ENCODE results near the gene ARAP3.

Gene ARAP3

DNA sequence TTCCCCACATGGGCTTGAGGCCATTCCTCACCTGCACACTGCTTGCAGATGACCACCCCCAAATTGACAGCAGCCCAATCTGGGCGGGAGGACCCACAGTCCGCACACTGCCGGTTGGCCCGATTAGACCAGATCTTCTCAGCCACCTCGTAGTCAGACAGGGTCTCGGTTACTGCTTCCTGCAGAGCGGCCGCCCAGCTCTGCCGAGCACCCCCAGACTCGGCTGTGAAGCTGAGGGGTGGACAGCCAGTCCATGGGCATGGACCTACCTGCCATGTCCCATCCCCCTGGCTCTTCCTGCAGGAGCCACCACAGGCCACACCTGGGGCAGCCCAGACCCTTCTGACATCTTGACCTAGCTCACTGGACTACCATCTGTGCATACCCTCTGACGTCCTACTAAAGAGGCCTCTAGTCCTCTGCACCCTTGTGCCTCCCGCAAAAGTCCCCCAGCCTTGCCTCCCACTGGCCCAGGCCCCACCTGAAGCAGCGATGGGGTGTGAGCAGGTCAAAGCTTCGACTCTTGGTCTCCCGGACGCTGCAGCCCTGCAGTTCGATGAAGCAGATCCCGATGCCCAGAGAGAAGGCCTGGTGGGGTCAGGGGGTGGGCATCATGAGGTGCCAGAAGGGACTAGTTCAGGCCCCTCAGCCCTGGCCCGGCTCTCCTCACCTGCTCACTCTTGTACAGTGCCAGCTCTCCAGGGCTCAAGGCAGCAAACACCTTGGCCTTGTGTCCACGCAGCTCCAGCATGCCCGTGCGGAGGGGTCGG, 9.8 kb downstream of the ARAP3 start:
- H3K27me3 ChIP-seq (ENCODE audit: control insufficient read depth in 1 of 2, insufficient read depth in 2 of 2, low read length in 2 of 2), result no peaks in the 10 kb centered on the region
- no peaks in the 10 kb centered on the region for H3K4me1 ChIP-seq (ENCODE audit: control insufficient read depth, insufficient read depth, low read length)
- H3K27ac ChIP-seq (ENCODE audit: low read length), result no peak overlapping the region
- no peak overlapping the region for H3K9ac ChIP-seq (ENCODE audit: low read length in 2 of 2)
- no peak overlapping the region for H3K4me3 ChIP-seq (ENCODE audit: low read length in 2 of 2)
- H3K36me3 ChIP-seq (ENCODE audit: control insufficient read depth in 2 of 2, insufficient read depth in 2 of 2, low read length in 2 of 2), result no peaks in the 10 kb centered on the region
- no peaks in the 10 kb centered on the region for H3K9me3 ChIP-seq (ENCODE audit: control insufficient read depth in 2 of 2, low read length in 2 of 2)

DNA sequence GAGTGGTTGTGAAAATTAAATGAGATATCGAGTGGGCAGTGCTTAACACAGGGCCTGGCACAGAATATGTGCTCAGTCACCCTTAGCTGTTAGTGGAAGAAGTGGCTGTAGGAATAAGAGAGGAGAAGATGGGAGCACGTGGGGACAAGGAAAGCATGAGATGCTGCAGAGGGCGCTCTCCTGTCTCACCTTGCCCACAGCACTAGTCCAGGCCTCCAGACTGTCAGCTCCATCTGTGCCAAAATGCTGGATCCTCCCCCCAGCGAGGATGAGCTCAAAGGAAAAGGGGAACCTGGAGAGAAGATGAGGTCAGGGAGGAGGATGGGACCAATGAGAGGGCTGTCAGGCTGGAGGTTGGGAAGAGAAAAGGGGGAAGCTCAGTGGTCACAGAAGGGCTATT, 12.5 kb downstream of the ARAP3 start:
- no peak overlapping the region for H3K9ac ChIP-seq (ENCODE audit: low read length in 2 of 2)

DNA sequence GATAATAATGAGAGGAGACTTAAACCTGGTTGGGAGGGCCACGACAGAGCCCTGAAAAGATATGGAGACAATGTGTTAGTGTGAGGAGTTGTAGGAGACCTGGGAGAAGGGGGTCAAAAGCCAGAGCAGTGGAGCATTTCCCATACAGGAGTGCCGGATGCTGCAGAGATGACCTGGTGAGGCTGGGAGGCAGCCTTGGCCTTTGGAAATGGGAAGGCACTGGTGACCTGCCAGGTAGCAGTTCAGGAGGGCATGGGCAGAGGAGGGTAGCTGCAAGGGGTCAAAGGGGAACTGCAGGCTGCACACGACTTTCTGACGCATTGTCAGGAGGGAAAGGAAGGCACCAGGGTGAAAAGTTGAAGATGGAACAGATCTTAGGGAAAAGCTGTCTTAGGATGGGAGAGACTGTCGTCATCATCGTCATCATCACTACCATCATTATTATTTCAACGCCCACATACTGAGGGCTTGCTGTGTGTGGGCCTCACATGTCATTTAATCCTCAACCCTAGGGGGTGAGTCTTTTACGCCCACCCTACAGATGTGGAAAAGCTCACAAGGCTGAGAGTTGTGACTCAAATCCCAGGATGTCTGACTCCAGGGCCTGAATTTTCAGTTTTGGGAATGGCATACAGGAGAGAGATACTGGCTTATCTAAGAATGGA, 13.3 kb downstream of the ARAP3 start:
- Histone ChIP-seq H3K27me3 (ENCODE audit: control insufficient read depth in 1 of 2, insufficient read depth in 2 of 2, low read length in 2 of 2) (no peaks in the 10 kb centered on the region), H3K4me1 (ENCODE audit: control insufficient read depth, insufficient read depth, low read length) (no peaks in the 10 kb centered on the region), H3K4me3 (ENCODE audit: low read length in 2 of 2) (no peak overlapping the region), H3K9me3 (ENCODE audit: control insufficient read depth in 2 of 2, low read length in 2 of 2) (no peaks in the 10 kb centered on the region), H3K9ac (ENCODE audit: low read length in 2 of 2) (no peak overlapping the region), H3K36me3 (ENCODE audit: control insufficient read depth in 2 of 2, insufficient read depth in 2 of 2, low read length in 2 of 2) (no peaks in the 10 kb centered on the region), H3K27ac (ENCODE audit: low read length) (no peak overlapping the region)

More for the DNA sequence above, 12.5 kb downstream of the ARAP3 start:
- no peaks in the 10 kb centered on the region for H3K27me3 ChIP-seq (ENCODE audit: control insufficient read depth in 1 of 2, insufficient read depth in 2 of 2, low read length in 2 of 2)
- H3K9me3 ChIP-seq (ENCODE audit: control insufficient read depth in 2 of 2, low read length in 2 of 2), result no peaks in the 10 kb centered on the region
- H3K27ac ChIP-seq (ENCODE audit: low read length), result no peak overlapping the region
- no peak overlapping the region for H3K4me3 ChIP-seq (ENCODE audit: low read length in 2 of 2)
- no peaks in the 10 kb centered on the region for H3K36me3 ChIP-seq (ENCODE audit: control insufficient read depth in 2 of 2, insufficient read depth in 2 of 2, low read length in 2 of 2)
- H3K4me1 ChIP-seq (ENCODE audit: control insufficient read depth, insufficient read depth, low read length), result no peaks in the 10 kb centered on the region

DNA sequence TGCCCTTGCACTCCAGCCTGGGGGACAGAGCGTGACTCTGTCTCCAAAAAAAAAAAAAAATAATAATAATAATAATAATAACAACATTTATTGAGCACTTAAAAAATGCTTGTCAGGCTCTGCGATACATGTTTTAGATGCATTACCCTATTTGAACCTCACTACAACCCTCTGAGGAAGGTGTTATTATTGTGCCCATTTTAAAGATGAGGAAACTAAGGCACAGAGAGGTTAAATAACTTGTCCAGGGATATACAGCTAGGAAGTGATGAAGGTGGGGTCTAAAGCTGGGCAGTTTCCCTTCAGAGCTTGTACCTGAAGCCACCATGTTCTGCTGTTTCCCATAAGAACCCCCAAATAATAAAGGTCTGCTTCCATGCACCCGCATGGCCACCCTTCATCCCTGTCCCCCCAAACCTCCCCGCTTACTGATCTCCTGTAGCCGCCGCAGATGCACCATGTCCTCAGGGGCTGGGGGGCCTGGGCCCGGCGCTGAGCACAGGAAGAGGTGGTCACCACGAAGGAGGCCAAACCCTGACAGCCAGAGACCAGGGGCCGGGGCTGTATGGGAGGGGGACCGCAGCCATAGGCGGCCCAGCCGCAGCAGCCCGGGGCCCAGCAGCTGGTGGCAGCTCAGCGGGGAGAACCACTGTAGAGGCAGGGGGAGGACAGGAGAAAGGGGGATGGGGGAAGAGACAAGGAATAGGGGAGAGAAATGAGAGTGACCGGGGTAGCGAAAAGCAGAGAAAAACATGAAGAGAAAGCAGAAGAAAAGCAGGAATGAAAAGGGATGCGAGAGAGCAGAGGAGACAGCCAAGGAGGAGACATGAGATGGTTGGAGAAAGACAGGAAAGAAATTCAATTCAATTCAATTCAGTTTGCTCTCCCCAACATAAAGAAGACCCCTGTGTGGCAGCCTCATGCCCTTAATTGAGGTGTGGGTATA, 15.8 kb downstream of the ARAP3 start:
- Histone ChIP-seq H3K27ac (ENCODE audit: low read length) (no peak overlapping the region), H3K9ac (ENCODE audit: low read length in 2 of 2) (no peak overlapping the region), H3K36me3 (ENCODE audit: control insufficient read depth in 2 of 2, insufficient read depth in 2 of 2, low read length in 2 of 2) (no peaks in the 10 kb centered on the region), H3K4me3 (ENCODE audit: low read length in 2 of 2) (no peak overlapping the region), H3K4me1 (ENCODE audit: control insufficient read depth, insufficient read depth, low read length) (no peaks in the 10 kb centered on the region), H3K27me3 (ENCODE audit: control insufficient read depth in 1 of 2, insufficient read depth in 2 of 2, low read length in 2 of 2) (no peaks in the 10 kb centered on the region), H3K9me3 (ENCODE audit: control insufficient read depth in 2 of 2, low read length in 2 of 2) (no peaks in the 10 kb centered on the region)

DNA sequence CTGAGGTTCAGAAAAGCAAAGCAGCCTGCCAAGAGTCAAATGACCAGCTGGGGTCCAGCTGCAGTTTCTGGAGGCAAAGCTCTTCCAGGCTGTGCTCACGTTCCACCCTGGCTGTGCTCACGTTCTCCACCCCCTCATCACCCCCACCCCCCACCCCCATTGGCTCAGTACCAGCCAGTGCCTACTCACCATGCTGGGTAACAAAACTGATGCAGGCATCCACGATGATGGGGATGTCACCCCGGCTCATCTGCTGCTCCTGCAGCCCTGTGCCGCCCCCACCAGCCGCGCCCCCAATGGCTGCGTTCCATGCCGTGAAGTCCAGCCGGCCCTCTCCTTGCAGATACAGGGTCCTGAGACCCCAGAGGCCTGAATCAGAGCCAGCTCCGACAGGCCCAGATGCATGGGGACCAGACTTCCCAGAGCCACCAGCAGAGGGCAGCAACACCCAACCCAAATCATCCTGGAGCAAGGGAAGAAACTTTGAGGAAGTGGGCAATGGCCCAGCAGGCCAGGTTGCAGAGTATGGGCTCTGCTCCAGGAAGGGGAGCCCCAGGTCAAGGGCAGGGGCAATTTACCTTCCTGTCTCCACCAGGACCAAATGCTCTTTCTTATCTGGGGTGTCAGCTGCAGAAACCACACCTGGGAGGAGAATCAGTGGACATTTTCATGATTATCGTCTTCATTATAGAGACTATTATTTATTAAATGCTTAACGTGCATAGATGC, 17.1 kb downstream of the ARAP3 start:
- Histone ChIP-seq H3K36me3 (ENCODE audit: control insufficient read depth in 2 of 2, insufficient read depth in 2 of 2, low read length in 2 of 2) (no peaks in the 10 kb centered on the region), H3K9ac (ENCODE audit: low read length in 2 of 2) (no peak overlapping the region), H3K4me3 (ENCODE audit: low read length in 2 of 2) (no peak overlapping the region), H3K27me3 (ENCODE audit: control insufficient read depth in 1 of 2, insufficient read depth in 2 of 2, low read length in 2 of 2) (no peaks in the 10 kb centered on the region), H3K9me3 (ENCODE audit: control insufficient read depth in 2 of 2, low read length in 2 of 2) (no peaks in the 10 kb centered on the region), H3K27ac (ENCODE audit: low read length) (no peak overlapping the region), H3K4me1 (ENCODE audit: control insufficient read depth, insufficient read depth, low read length) (no peaks in the 10 kb centered on the region)

DNA sequence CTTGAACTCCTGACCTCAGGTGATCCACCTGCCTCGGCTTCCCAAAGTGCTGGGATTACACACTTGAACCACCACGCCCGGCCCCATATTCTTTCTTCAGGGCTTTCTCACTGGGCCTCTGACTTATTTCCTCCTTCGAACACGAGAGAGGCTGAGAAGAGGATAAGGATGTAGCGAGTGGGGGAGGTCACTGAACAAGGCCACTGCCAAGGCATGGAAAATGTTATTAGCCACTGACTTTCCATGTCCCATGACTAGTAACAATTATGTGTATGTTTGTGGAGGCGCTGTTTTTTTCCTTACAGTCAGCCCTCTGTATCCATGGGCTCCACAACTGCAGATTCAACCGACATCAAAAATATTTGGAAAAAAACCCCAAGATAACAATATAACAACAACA, 18.5 kb downstream of the ARAP3 start:
- Histone ChIP-seq H3K9me3 (ENCODE audit: control insufficient read depth in 2 of 2, low read length in 2 of 2) (no peaks in the 10 kb centered on the region), H3K27ac (ENCODE audit: low read length) (no peak overlapping the region), H3K4me3 (ENCODE audit: low read length in 2 of 2) (no peak overlapping the region), H3K4me1 (ENCODE audit: control insufficient read depth, insufficient read depth, low read length) (no peaks in the 10 kb centered on the region), H3K27me3 (ENCODE audit: control insufficient read depth in 1 of 2, insufficient read depth in 2 of 2, low read length in 2 of 2) (no peaks in the 10 kb centered on the region), H3K36me3 (ENCODE audit: control insufficient read depth in 2 of 2, insufficient read depth in 2 of 2, low read length in 2 of 2) (no peaks in the 10 kb centered on the region), H3K9ac (ENCODE audit: low read length in 2 of 2) (no peak overlapping the region)

DNA sequence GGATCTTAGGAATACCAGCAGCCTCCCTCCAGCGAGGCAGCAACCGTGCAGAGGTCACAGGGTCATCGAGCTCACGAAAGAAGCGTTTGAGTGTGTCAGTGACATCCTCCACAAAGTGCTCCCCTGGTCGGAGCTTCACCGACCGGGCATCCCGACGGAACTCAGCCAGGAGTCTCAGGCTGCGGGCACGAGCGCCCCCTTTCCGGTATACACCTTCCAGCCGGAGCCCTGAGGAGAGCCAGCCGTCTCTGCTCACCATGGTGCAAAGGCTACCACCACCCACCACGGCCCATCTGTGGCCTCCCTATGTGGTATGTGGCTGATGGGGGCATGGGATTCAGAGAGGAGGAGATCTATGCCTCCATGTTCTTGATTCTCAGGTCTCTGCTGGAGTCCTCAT, 20.0 kb downstream of the ARAP3 start:
- Histone ChIP-seq H3K27ac (ENCODE audit: low read length) (no peak overlapping the region), H3K9ac (ENCODE audit: low read length in 2 of 2) (no peak overlapping the region), H3K9me3 (ENCODE audit: control insufficient read depth in 2 of 2, low read length in 2 of 2) (no peaks in the 10 kb centered on the region), H3K4me1 (ENCODE audit: control insufficient read depth, insufficient read depth, low read length) (no peaks in the 10 kb centered on the region), H3K36me3 (ENCODE audit: control insufficient read depth in 2 of 2, insufficient read depth in 2 of 2, low read length in 2 of 2) (no peaks in the 10 kb centered on the region), H3K4me3 (ENCODE audit: low read length in 2 of 2) (no peak overlapping the region), H3K27me3 (ENCODE audit: control insufficient read depth in 1 of 2, insufficient read depth in 2 of 2, low read length in 2 of 2) (no peaks in the 10 kb centered on the region)

DNA sequence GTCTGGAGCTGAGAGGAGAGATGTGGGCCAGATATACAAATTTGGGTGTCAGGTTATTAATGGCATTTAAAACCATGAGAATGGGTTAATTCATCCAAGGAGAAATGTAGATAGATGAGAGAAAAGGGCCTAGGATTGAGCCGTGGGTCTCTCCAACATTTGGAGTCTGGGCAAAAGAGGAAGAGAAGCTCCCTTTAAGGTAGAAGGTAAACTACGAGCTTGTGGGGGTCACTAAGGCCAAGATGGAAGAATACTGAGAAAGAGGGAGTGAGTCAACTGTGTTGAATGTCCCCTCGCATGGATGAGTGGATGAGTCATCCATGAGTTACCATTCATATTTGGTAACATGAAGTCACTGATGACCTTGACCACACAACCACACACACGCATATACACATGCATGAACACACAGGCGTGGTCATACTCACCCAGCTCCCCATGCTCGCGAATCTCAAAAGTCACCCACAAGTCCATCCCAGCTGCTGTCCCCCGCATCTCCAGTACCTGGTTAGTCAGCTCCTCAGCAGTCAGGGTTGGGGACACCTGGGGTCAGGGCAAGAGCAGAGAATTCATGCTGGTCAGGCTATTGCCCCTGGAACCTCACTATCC, 24.0 kb downstream of the ARAP3 start:
- Histone ChIP-seq H3K9ac (ENCODE audit: low read length in 2 of 2) (no peak overlapping the region), H3K4me1 (ENCODE audit: control insufficient read depth, insufficient read depth, low read length) (no peaks in the 10 kb centered on the region), H3K27ac (ENCODE audit: low read length) (no peak overlapping the region), H3K4me3 (ENCODE audit: low read length in 2 of 2) (no peak overlapping the region), H3K36me3 (ENCODE audit: control insufficient read depth in 2 of 2, insufficient read depth in 2 of 2, low read length in 2 of 2) (no peaks in the 10 kb centered on the region), H3K9me3 (ENCODE audit: control insufficient read depth in 2 of 2, low read length in 2 of 2) (no peaks in the 10 kb centered on the region), H3K27me3 (ENCODE audit: control insufficient read depth in 1 of 2, insufficient read depth in 2 of 2, low read length in 2 of 2) (no peaks in the 10 kb centered on the region)

DNA sequence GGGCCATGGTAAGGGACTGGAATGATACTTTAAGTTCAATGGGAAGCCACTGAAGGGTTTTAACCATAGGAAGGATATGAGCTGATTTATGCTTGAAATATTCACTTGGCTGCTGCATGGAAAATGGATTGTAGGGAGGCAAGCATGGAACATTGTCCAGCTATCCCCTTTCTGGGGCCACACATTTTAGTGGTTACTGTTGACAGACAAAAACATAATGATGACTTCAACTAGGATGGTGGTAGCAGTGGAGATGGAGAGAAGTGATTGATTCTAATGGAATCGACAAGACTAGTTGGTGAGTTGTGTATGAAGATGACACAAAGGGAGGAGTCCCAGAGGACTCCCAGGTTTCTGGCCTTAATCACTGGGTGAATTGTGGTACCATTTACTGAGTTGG, 24.6 kb downstream of the ARAP3 start:
- Histone ChIP-seq H3K4me1 (ENCODE audit: control insufficient read depth, insufficient read depth, low read length) (no peaks in the 10 kb centered on the region), H3K9ac (ENCODE audit: low read length in 2 of 2) (no peak overlapping the region), H3K9me3 (ENCODE audit: control insufficient read depth in 2 of 2, low read length in 2 of 2) (no peaks in the 10 kb centered on the region), H3K27ac (ENCODE audit: low read length) (no peak overlapping the region), H3K36me3 (ENCODE audit: control insufficient read depth in 2 of 2, insufficient read depth in 2 of 2, low read length in 2 of 2) (no peaks in the 10 kb centered on the region), H3K4me3 (ENCODE audit: low read length in 2 of 2) (no peak overlapping the region), H3K27me3 (ENCODE audit: control insufficient read depth in 1 of 2, insufficient read depth in 2 of 2, low read length in 2 of 2) (no peaks in the 10 kb centered on the region)

DNA sequence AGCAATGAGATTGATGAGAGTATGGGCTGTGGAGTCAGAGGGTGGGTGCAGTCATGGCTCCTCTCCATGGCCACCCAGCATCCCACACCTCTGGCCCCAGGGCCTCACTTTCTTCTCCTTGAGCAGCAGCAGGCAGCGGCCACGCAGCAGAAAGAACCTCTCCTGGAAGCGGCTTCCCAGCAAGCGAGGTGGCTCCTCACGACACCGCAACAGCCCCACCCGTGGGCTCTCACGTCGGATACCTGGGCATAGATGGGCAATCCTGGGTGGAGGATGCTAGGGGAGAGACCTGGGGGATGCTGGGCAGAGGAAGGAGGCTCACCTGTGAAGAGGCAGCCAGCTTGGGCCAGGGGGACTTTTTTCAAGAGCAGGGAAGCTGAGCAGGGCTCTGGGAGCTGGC, 25.6 kb downstream of the ARAP3 start:
- Histone ChIP-seq H3K4me3 (ENCODE audit: low read length in 2 of 2) (no peak overlapping the region), H3K27me3 (ENCODE audit: control insufficient read depth in 1 of 2, insufficient read depth in 2 of 2, low read length in 2 of 2) (no peaks in the 10 kb centered on the region), H3K9me3 (ENCODE audit: control insufficient read depth in 2 of 2, low read length in 2 of 2) (no peaks in the 10 kb centered on the region), H3K27ac (ENCODE audit: low read length) (no peak overlapping the region), H3K9ac (ENCODE audit: low read length in 2 of 2) (no peak overlapping the region), H3K4me1 (ENCODE audit: control insufficient read depth, insufficient read depth, low read length) (peaks cover 4% of the 10 kb centered on the region), H3K36me3 (ENCODE audit: control insufficient read depth in 2 of 2, insufficient read depth in 2 of 2, low read length in 2 of 2) (no peaks in the 10 kb centered on the region)

Measured in stomach smooth muscle (tissue), 2 donors.